ENCODE measurements around the gene DYNC1LI1. TPM values are rescaled to one million over a fixed set of nuclear protein-coding genes. Genes with fewer than 3 reads are reported as not detected.

The DYNC1LI1 gene
- total and polyA plus RNA-seq, 2 donors (not counting 1 experiment from before 2014, with no cell fraction given) = 44.1 to 49.8 TPM

- TF ChIP-seq CTCF (conservative IDR thresholded peaks at IDR 0.05 in 1 of 2, IDR thresholded peaks at IDR 0.05 in 1 of 2; ENCODE audit: low read depth in 1 of 2, low read length in 2 of 2) (no peak), EZH2 (IDR thresholded peaks at IDR 0.05; ENCODE audit: low read length, missing control alignments) (no peak)
- Histone ChIP-seq H4K20me1 (ENCODE audit: control insufficient read depth, extremely low read depth, insufficient read depth, low read length) (no peaks in the 10 kb centered on the region), H3K79me2 (ENCODE audit: control insufficient read depth, insufficient read depth, low read length) (no peaks in the 10 kb centered on the region), H3K4me1 (ENCODE audit: control insufficient read depth, extremely low read depth, insufficient read depth, low read length) (no peaks in the 10 kb centered on the region), H3K36me3 (ENCODE audit: control insufficient read depth, insufficient read depth, low read length) (no peaks in the 10 kb centered on the region), H3K9ac (ENCODE audit: insufficient read depth, low read length) (no peak overlapping the region), H3K9me3 (ENCODE audit: control insufficient read depth, insufficient read depth, low read depth, low read length) (no peaks in the 10 kb centered on the region), H3K4me3 (replicated peaks in 1 of 4; ENCODE audit: control extremely low read depth in 1 of 4, insufficient read depth in 1 of 4, low read depth in 3 of 4, low read length in 4 of 4) (no peak overlapping the region), H3K4me2 (ENCODE audit: extremely low read depth, insufficient read depth, low read length) (peak overlapping the region; percentile 0), H3K27ac (ENCODE audit: insufficient read depth, low read length) (no peak overlapping the region), H3K27me3 (ENCODE audit: control insufficient read depth, insufficient read depth, low read length) (no peaks in the 10 kb centered on the region), H2AFZ (ENCODE audit: low read length) (peak overlapping the region; percentile 52)
- DNase-seq (ENCODE audit: low read depth in 2 of 2) = peak; percentile 68 to 86
Observed at GRCh38 chr3:32614956-32615355, 44.3 kb upstream of the DYNC1LI1 start.

- no peak overlapping the region for H2AFZ ChIP-seq (ENCODE audit: low read length)
- no peaks in the 10 kb centered on the region for H3K4me1 ChIP-seq (ENCODE audit: control insufficient read depth, extremely low read depth, insufficient read depth, low read length)
- no peaks in the 10 kb centered on the region for H3K27me3 ChIP-seq (ENCODE audit: control insufficient read depth, insufficient read depth, low read length)
- H3K9ac ChIP-seq (ENCODE audit: insufficient read depth, low read length) = no peak overlapping the region
- H3K79me2 ChIP-seq (ENCODE audit: control insufficient read depth, insufficient read depth, low read length) = no peaks in the 10 kb centered on the region
- H3K4me2 ChIP-seq (ENCODE audit: extremely low read depth, insufficient read depth, low read length) = no peak overlapping the region
- no peaks in the 10 kb centered on the region for H4K20me1 ChIP-seq (ENCODE audit: control insufficient read depth, extremely low read depth, insufficient read depth, low read length)
- no peak overlapping the region for H3K4me3 ChIP-seq (replicated peaks in 1 of 4; ENCODE audit: control extremely low read depth in 1 of 4, insufficient read depth in 1 of 4, low read depth in 3 of 4, low read length in 4 of 4)
- TF ChIP-seq CTCF (conservative IDR thresholded peaks at IDR 0.05 in 1 of 2, IDR thresholded peaks at IDR 0.05 in 1 of 2; ENCODE audit: low read depth in 1 of 2, low read length in 2 of 2) (no peak), EZH2 (IDR thresholded peaks at IDR 0.05; ENCODE audit: low read length, missing control alignments) (no peak)
- H3K27ac ChIP-seq (ENCODE audit: insufficient read depth, low read length) = no peak overlapping the region
- DNase-seq (ENCODE audit: low read depth in 2 of 2) = no peak
- H3K36me3 ChIP-seq (ENCODE audit: control insufficient read depth, insufficient read depth, low read length) = no peaks in the 10 kb centered on the region
- no peaks in the 10 kb centered on the region for H3K9me3 ChIP-seq (ENCODE audit: control insufficient read depth, insufficient read depth, low read depth, low read length)
Observed at GRCh38 chr3:32613183-32613582, 42.5 kb upstream of the DYNC1LI1 start.

- H3K79me2 ChIP-seq (ENCODE audit: control insufficient read depth, insufficient read depth, low read length) = no peaks in the 10 kb centered on the region
- no peak overlapping the region for H3K9ac ChIP-seq (ENCODE audit: insufficient read depth, low read length)
- DNase-seq (ENCODE audit: low read depth in 2 of 2) = no peak
- no peaks in the 10 kb centered on the region for H4K20me1 ChIP-seq (ENCODE audit: control insufficient read depth, extremely low read depth, insufficient read depth, low read length)
- H3K27me3 ChIP-seq (ENCODE audit: control insufficient read depth, insufficient read depth, low read length) = no peaks in the 10 kb centered on the region
- no peak overlapping the region for H2AFZ ChIP-seq (ENCODE audit: low read length)
- no peak overlapping the region for H3K27ac ChIP-seq (ENCODE audit: insufficient read depth, low read length)
- H3K4me3 ChIP-seq (replicated peaks in 1 of 4; ENCODE audit: control extremely low read depth in 1 of 4, insufficient read depth in 1 of 4, low read depth in 3 of 4, low read length in 4 of 4) = no peak overlapping the region
- no peaks in the 10 kb centered on the region for H3K9me3 ChIP-seq (ENCODE audit: control insufficient read depth, insufficient read depth, low read depth, low read length)
- no peak overlapping the region for H3K4me2 ChIP-seq (ENCODE audit: extremely low read depth, insufficient read depth, low read length)
- no peaks in the 10 kb centered on the region for H3K4me1 ChIP-seq (ENCODE audit: control insufficient read depth, extremely low read depth, insufficient read depth, low read length)
- H3K36me3 ChIP-seq (ENCODE audit: control insufficient read depth, insufficient read depth, low read length) = no peaks in the 10 kb centered on the region
- TF ChIP-seq CTCF (conservative IDR thresholded peaks at IDR 0.05 in 1 of 2, IDR thresholded peaks at IDR 0.05 in 1 of 2; ENCODE audit: low read depth in 1 of 2, low read length in 2 of 2) = no peak
- TF ChIP-seq EZH2 (IDR thresholded peaks at IDR 0.05; ENCODE audit: low read length, missing control alignments) = no peak
Observed at GRCh38 chr3:32612547-32612946, 41.9 kb upstream of the DYNC1LI1 start.
